IPS-20b (cell line): Measurements from ENCODE around the gene ARRDC1.
A peak's percentile ranks its signal among the peaks of the same experiment; 100 is the strongest.
"Not testable (repeated sequence)": the region's sequence is repeated elsewhere in the genome, so short reads cannot be mapped to it uniquely, and the experiment has no call there.

Experiments used
- H3K27ac ChIP-seq: one replicate; pipeline ENCODE4 v1.5.1; 2013; ENCODE audit warnings: low read length
- H3K27me3 ChIP-seq: 2 replicates; pipeline ENCODE4 v1.6.1; 2013; ENCODE audit warnings: mild to moderate bottlenecking, low read length, inconsistent platforms; ENCODE audit not compliant: insufficient read depth
- H3K36me3 ChIP-seq: 2 replicates; pipeline ENCODE4 v1.6.1; 2013; ENCODE audit warnings: low read depth, mild to moderate bottlenecking, inconsistent platforms, low read length, moderate library complexity; ENCODE audit not compliant: insufficient read depth
- H3K4me1 ChIP-seq: 2 replicates; pipeline ENCODE4 v1.6.1; 2013; ENCODE audit warnings: mild to moderate bottlenecking, control low read depth, inconsistent platforms, low read length, moderate library complexity; ENCODE audit not compliant: insufficient read depth
- H3K4me3 ChIP-seq: 2 replicates; pipeline ENCODE4 v1.5.1; 2013; ENCODE audit warnings: mild to moderate bottlenecking, low read length, inconsistent platforms
- H3K9ac ChIP-seq: 2 replicates; pipeline ENCODE4 v1.6.1; 2013; ENCODE audit warnings: low read depth, mild to moderate bottlenecking, inconsistent platforms, low read length, moderate library complexity
- H3K9me3 ChIP-seq: 2 replicates; pipeline ENCODE4 v1.6.1; 2013; ENCODE audit warnings: mild to moderate bottlenecking, low read depth, low read length, inconsistent platforms; ENCODE audit not compliant: insufficient read depth

Gene ARRDC1

DNA sequence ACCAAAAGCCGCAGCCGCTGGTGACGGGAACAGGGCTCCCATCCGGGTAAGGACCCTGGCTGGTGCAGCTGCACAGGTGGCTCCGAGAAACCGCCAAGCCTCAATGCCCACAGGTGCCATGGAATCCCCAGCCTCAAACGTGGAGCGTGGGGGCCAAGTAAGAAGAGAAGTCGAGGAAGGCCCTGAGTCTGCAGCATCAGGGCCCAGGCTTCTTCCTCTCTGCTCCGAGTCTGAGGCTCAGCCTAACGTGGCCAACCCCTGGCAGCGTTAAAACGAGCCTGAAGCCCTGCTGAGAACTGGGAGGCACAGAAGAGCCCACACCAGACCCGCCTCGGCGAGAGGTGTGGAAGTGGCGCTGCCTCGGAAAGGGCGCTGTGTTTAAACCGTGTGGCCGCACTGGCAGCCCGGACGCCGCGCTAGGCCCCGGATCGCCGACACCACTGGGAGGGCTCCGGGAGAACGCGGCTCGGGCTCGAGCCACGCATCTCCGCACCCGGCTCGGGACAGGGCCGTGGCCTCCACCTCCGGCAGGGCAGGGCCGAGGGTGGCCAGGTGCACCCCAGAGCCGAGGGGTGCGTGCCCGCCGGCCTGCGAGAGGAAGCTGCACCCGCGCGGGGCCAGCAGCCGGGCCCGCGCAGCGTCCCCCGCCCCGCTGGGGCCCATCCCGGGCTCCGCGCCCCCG, 15.9 kb upstream of the ARRDC1 start:
- peak overlapping the region; percentile 81 for H3K9ac ChIP-seq
- H3K4me1 ChIP-seq: peaks cover 6% of the 10 kb centered on the region; the same call in 1 of the 2 replicates
- H3K4me3 ChIP-seq: peak overlapping the region; percentile 85
- peaks cover 9% of the 10 kb centered on the region; the same call in 1 of the 2 replicates for H3K27me3 ChIP-seq
- no peak overlapping the region for H3K27ac ChIP-seq
- H3K9me3 ChIP-seq: no peaks in the 10 kb centered on the region
- H3K36me3 ChIP-seq: peaks cover 43% of the 10 kb centered on the region

DNA sequence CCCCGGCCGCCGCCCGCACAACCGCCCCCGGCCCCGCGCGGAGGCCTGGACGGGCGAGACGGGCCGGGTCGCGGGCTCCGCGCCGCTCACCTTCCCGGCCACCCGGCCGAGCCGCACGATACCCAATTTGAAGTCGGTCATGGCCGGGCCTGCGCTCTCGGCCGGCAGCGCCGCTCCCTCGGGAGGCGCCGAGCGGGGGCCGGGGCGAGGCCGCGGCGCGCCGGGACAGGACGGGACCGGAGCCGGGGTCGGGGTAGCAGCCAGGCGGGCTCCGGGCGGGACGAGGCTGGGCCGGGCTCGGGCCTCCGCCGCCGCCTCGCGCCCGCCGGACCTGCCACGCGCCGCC, 15.4 kb upstream of the ARRDC1 start:
- Histone ChIP-seq H3K9me3 (no peaks in the 10 kb centered on the region), H3K9ac (no peak overlapping the region), H3K36me3 (peaks cover 38% of the 10 kb centered on the region), H3K27ac (no peak overlapping the region), H3K27me3 (peaks cover 9% of the 10 kb centered on the region; the same call in 1 of the 2 replicates), H3K4me1 (peaks cover 6% of the 10 kb centered on the region; the same call in 1 of the 2 replicates), H3K4me3 (peak overlapping the region; percentile 85; the same call in 1 of the 2 replicates)

DNA sequence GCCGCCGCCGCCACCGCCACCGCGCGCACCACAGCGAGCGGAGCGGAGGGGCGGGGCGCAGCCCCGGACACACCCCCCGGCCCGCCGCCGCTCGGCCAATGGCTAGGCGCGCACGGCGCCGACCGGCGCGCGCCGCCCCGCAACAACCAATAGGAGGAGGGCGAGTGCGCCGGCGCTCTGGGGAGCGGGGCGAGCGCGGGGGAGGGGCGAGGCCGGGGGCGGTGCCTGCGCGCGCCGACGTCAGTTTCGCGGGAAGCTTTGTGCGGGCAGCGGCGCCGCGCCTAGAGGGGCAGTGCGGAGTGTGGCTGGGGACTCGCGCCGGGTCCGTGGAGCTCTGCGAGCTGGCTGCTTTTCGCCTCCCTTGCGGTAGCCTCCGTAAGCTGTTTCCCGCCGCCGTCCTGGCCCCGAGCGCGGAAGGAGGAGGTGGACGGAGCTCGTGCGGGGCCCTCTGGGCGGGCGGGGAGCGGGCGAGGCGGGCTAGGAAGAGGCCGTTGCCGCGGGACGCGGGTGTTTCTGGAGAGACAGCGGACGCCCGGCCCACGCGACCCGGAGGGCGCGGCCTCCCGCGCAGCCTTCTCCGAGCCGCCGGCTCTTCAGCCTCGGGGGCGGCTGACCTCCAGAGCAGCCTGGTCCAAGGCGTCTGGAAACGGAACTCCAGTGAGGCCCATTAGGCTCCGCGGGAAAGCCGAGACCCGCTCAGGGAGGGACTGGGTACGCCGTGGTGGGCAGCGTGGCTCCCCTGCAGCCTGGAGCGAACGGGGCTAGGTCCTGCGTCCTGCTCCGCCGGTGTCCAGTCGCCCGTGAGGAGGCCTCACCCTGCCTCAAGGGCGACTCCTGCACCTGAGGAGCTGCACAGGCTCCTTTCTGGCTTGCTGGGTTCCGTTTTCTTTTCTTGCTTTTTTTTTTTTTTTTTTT, 14.8 kb upstream of the ARRDC1 start, which contains the start of gene ZMYND19:
Gene ZMYND19 (minus strand): TSS at position 44 of the 915 bp plus-strand sequence. CDS start 249 bp downstream, outside the sequence.
- Histone ChIP-seq H3K4me1 (peaks cover 6% of the 10 kb centered on the region; the same call in 1 of the 2 replicates), H3K4me3 (peak within 1 kb of the TSS; percentile 85), H3K9me3 (no peaks in the 10 kb centered on the region), H3K36me3 (peaks cover 32% of the 10 kb centered on the region), H3K27ac (no peak within 1 kb of the TSS), H3K27me3 (peaks cover 9% of the 10 kb centered on the region; the same call in 1 of the 2 replicates), H3K9ac (peak within 1 kb of the TSS; percentile 81)

DNA sequence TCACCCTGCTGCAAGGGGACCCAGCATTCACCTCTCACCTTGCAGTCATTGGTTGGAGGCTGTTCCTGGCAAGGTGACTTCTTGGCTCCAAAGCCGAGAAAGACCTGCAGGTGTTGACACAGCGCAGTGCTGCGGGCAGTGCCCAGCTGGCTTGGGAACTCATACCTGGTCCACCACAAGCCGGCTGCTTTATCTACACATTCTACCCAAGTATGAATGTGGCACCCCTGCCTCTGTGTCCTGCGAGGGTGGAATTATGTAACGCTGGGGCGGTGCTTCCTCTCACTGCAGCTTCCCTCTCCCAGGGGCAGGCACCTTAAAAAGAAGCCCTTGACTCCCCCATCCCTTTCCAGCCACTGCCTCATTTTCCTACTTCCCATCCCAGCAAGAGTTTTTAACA, 12.7 kb upstream of the ARRDC1 start:
- Histone ChIP-seq H3K36me3 (peaks cover 11% of the 10 kb centered on the region), H3K9ac (no peak overlapping the region), H3K27ac (no peak overlapping the region), H3K9me3 (no peaks in the 10 kb centered on the region), H3K4me1 (peaks cover 6% of the 10 kb centered on the region; the same call in 1 of the 2 replicates), H3K4me3 (no peak overlapping the region), H3K27me3 (peaks cover 9% of the 10 kb centered on the region; the same call in 1 of the 2 replicates)

DNA sequence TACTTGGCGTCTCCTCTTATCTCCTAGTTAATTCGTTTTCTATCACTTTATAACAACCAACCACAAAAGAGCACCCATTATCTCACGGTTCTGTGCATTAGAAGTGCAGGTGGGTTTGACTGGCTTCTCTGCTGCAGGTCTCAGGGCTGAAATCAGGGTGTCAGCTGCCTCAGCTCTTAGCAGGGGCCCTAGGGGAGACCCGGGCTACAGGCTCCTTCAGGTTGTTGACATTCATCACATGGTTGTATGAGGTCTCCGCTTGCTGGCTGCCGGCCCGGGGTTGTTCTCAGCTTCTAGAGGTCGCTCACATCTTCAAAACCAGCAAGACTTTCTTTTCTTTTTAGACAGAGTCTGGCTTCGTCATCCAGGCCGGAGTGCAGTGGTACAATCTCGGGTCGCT, 12.3 kb upstream of the ARRDC1 start:
- Histone ChIP-seq H3K27me3 (peaks cover 9% of the 10 kb centered on the region; the same call in 1 of the 2 replicates), H3K36me3 (peaks cover 7% of the 10 kb centered on the region), H3K27ac (no peak overlapping the region), H3K9ac (no peak overlapping the region), H3K9me3 (no peaks in the 10 kb centered on the region), H3K4me3 (no peak overlapping the region), H3K4me1 (peaks cover 6% of the 10 kb centered on the region; the same call in 1 of the 2 replicates)

DNA sequence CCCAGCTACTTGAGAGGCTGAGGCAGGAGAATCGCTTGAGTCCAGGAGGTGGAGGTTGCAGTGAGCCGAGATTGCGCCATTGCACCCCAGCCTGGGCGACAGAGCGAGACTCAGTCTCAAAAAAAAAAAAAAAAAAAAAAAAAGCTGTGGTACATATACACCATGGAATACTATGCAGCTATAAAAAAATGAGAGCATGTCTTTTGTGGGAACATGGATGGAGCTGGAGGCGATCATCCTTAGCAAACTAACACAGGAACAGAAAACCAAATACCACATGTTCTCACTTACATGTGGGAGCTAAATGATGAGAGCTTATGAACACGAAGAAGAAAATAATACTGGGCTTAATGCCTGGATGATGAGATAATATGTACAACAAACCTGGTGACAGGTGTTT, 8.9 kb upstream of the ARRDC1 start:
- not testable (repeated sequence) for H3K36me3 ChIP-seq, H3K4me3 ChIP-seq, H3K9ac ChIP-seq, H3K9me3 ChIP-seq, H3K27me3 ChIP-seq, H3K27ac ChIP-seq, H3K4me1 ChIP-seq

DNA sequence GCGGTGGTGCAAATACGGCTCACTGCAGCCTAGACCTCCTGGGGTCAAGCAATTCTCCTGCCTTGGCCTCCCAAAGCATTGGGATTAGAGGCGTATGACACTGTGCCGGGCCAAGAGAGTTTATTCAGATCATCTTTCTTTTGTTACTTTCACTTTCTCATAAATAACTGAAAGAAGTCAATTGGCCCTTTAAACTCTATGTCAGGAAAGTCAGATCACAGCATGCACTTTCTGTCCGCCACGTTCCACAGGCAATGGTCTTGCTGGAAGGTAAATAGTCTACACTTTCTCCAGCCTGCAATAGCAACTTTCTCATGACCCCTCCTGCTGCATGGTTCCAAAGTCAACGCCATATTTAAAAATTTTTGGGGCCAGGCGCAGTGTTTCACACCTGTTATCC, 6.5 kb upstream of the ARRDC1 start:
- Histone ChIP-seq H3K27ac (no peak overlapping the region), H3K9ac (no peak overlapping the region), H3K27me3 (peaks cover 13% of the 10 kb centered on the region)

DNA sequence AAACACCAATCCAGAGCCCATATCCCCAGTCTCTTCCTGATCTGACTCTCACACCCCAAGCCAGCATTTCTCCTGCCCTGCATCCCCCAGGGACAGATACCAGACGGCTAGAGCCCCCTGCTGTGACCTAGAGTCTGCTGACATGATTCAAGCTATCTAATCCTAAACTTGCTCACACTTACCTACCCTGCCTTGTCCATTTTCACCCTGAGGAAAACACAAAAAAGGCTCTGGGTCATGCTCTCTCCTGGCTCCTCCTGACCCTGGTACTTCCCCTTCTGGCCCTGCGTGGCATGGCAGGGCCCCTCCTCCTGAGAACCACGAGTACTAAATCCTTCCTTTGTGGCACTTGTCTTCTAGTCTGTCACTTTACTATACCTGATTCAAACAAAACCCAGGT, 2.8 kb upstream of the ARRDC1 start:
- no peak overlapping the region for H3K9ac ChIP-seq
- no peak overlapping the region for H3K27ac ChIP-seq
- no peak overlapping the region for H3K4me3 ChIP-seq
- no peaks in the 10 kb centered on the region for H3K9me3 ChIP-seq
- peaks cover 28% of the 10 kb centered on the region for H3K27me3 ChIP-seq
- H3K4me1 ChIP-seq: no peaks in the 10 kb centered on the region; the same call in 1 of the 2 replicates
- no peaks in the 10 kb centered on the region for H3K36me3 ChIP-seq

More for the DNA sequence above, 6.5 kb upstream of the ARRDC1 start:
- Histone ChIP-seq H3K9me3 (no peaks in the 10 kb centered on the region), H3K36me3 (no peaks in the 10 kb centered on the region), H3K4me1 (no peaks in the 10 kb centered on the region), H3K4me3 (no peak overlapping the region)

DNA sequence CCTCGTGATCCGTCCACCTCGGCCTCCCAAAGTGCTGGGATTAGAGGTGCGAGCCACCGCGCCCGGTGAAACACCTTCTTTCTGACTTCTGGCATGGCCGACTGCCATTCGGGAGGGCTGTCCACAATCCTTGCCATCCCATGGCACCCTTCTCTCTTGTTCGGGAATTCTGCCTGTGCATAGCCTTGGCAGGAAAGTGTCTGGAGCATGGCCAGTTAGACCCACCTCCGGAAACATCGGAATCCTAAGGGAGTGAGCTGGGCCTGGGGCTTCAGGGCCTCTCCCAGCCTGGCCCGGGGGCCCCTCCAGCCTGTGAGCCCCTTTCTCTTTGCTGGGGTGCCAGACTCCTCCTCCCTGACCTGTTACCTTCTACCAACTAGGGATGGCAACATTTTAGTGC, 1.6 kb upstream of the ARRDC1 start:
- H3K27ac ChIP-seq: no peak overlapping the region
- no peaks in the 10 kb centered on the region; the same call in 1 of the 2 replicates for H3K4me1 ChIP-seq
- no peak overlapping the region for H3K9ac ChIP-seq
- H3K27me3 ChIP-seq: peaks cover 28% of the 10 kb centered on the region
- no peaks in the 10 kb centered on the region for H3K9me3 ChIP-seq
- H3K36me3 ChIP-seq: no peaks in the 10 kb centered on the region
- no peak overlapping the region for H3K4me3 ChIP-seq

DNA sequence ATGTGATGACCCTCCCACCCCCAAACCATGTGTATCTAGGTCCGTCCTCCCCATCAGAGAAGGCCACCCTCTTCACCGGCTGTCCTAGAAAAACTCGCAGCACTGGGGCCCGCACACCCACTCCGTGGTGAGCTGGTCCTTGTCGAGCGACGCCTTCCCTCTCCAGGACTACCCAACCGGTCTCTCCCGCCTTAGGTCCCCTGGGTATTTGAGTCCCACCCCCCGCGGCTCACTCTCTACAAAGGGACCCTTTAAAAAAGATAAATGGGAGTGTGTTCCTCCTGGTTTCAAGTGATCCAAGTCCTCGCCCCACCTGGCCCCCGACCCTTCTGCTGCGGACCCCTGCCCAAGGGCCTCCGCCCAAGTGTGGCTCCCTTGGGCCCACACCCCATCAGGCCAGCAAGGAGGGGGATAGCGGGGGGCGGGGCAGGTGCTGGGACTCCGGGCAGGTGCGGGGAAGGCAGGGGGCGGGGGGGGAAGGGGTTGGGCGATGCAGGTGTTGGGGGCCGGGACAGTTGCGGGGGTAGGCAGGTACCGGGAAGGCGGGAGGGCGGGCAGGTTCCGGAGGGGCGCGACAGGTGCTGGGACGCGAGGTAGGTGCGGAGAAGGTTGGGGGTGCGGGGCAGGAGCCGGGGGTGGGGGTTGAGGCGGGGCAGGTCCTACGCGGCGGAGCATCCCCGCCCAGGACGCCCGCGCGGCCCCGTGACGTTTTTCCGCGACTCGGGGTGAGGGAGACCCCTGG, 970 bp upstream of the ARRDC1 start:
- Histone ChIP-seq H3K4me3 (no peak overlapping the region; the same call in 1 of the 2 replicates), H3K9me3 (no peaks in the 10 kb centered on the region), H3K9ac (no peak overlapping the region), H3K27me3 (peaks cover 28% of the 10 kb centered on the region), H3K27ac (no peak overlapping the region), H3K36me3 (no peaks in the 10 kb centered on the region), H3K4me1 (no peaks in the 10 kb centered on the region; the same call in 1 of the 2 replicates)

DNA sequence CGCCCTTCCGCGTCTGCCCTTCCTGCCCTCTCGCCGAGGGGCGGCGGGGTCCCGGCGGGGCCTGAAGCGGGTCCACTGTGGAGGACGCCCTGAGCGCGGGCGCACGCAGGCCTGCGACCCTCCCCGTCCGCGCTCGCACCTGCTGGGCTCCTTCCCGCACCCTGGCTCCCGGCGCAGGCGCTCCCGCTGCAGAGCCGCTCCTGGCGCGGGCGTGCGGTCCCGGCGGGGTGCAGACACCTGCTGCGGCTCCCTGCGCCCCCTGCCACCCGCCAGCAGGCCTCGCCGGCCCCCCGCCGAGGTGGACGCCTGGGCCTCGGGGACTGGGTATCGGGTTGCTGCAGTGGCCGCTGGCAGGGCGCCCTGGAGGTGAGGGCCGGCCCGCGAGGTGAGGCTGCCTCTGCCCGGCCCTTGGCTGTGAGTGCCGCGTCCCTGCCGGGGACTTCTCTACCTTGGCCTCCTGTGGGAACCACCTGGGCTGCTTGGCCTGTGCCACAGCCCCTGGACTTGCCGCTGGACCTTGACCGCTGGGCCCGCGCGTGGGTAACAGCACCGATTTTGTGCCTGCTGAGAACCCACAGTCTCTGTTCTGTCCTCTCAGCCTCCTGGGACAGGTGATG, 627 bp downstream of the ARRDC1 start:
- Histone ChIP-seq H3K4me1 (no peaks in the 10 kb centered on the region; the same call in 1 of the 2 replicates), H3K27ac (no peak overlapping the region), H3K9ac (peak overlapping the region; percentile 48; the same call in 1 of the 2 replicates)

More for the DNA sequence above, 627 bp downstream of the ARRDC1 start:
- Histone ChIP-seq H3K36me3 (no peaks in the 10 kb centered on the region), H3K27me3 (peaks cover 28% of the 10 kb centered on the region), H3K9me3 (no peaks in the 10 kb centered on the region), H3K4me3 (peak overlapping the region; percentile 65)
